Cardiac fibroblast (primary cell): ENCODE results near the gene C16orf78.

Experiments
- DNase-seq, 2 donors: peaks; one replicate each; pipeline versions ENCODE4 v3.0.0 to v3.0.0-alpha.2; 2010; ENCODE audit warnings: low read depth in 2 of 2
- H3K4me3 ChIP-seq, 2 donors: replicated peaks in 1 of 2; 1 replicate in 1 of 2; 2 replicates in 1 of 2; pipeline ENCODE4 v1.5.1; 2011; ENCODE audit warnings: low read depth in 2 of 2, low read length in 2 of 2, mild to moderate bottlenecking in 2 of 2, moderate library complexity in 1 of 2
- CTCF ChIP-seq: IDR thresholded peaks from one replicate; pipeline ENCODE4 v1.5.1; 2011; ENCODE audit warnings: low read depth, mild to moderate bottlenecking, low read length, inconsistent platforms

Gene C16orf78

DNA sequence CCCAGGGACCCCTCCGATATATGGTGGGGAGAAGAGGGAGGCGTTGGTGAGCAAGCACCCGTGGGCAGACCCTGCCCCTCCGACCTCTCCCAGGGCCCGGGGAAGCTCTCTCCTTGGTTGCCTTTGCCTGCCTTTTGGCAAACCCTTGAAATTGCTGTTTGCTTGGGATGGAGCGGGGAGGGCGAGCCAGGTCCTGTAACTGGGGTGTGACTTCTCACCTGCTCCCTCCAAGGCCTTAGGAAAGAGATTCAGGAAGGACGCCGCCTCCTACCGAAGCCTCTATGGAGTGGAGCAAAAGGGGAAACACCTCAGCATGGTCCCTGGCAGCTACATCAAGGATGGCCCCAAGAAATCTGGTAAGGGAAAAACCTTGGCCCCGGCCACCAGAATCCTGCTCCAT is 4.6 kb downstream of the C16orf78 start:
- no peak for DNase-seq
- TF ChIP-seq CTCF: no peak
- no peak overlapping the region for H3K4me3 ChIP-seq

GRCh38 chr16:49378816-49379215 is 5.2 kb downstream of the C16orf78 start:
- H3K4me3 ChIP-seq: no peak overlapping the region
- no peak for DNase-seq
- no peak for TF ChIP-seq CTCF

GRCh38 chr16:49382916-49383315 is 9.3 kb downstream of the C16orf78 start:
- TF ChIP-seq CTCF: no peak

DNA sequence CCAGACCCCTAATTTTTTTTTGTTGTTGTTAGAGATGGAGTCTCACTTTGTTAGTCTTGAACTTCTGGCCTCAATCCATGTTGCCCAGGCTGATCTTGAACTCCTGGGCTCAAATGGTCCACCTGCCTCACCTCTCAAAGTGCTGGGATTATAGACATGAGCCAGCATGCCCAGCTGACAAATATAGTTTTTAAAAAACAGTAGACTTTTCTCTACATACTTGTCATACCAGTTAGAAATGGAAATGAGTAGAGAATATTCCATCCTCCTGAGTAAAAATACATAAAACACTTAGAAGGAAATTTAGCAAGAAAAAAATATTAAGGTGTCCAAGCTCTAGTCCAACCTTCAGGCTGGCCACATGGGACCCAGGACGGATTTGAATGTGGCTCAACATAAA is 21.4 kb downstream of the C16orf78 start:
- TF ChIP-seq CTCF: no peak
- H3K4me3 ChIP-seq: no peak overlapping the region
- no peak for DNase-seq

More at GRCh38 chr16:49382916-49383315, 9.3 kb downstream of the C16orf78 start:
- no peak overlapping the region for H3K4me3 ChIP-seq
- no peak for DNase-seq

- no peak overlapping the region for H3K4me3 ChIP-seq
- TF ChIP-seq CTCF: no peak
- DNase-seq: no peak
Observed at GRCh38 chr16:49396206-49396720, 22.7 kb downstream of the C16orf78 start.

- TF ChIP-seq CTCF: no peak
- no peak overlapping the region for H3K4me3 ChIP-seq
- no peak for DNase-seq
Observed at GRCh38 chr16:49398761-49399160, 25.2 kb downstream of the C16orf78 start.

DNA sequence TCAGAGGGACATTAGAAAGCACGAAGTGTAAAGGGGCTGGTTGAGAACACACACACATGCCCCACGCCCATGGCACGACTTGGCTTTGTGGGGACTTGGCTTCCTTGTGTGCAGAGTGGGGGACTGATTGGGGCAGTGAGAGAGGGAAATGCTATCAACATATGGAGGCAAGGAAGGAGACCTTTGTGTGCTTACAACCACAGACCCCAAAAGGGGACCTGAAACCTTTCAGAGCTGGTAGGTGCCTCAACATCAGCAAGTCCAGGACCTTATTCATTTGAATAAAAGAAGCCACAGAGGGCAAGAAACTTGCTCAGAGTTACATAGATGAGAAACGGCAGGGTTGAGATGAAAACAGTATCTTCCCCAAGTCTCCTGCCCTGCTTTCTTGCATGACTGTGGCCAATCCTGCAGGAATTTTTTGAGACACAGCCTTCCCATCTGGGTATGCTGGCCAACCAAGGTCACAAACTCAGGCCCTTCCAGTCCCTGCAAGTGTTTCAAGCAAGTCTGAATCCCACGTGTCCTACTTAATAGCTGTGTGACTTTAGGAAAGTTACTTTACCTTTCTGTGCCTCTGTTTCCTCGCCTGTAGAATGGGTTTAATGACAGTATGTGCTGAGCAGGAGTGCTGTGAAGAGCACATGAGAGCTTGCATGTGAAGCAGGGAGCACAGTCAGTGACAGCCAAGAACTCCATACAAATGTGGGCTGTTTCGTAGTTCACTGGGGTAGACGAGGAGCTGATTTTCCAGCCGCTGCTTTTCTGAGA is 26.2 kb downstream of the C16orf78 start:
- H3K4me3 ChIP-seq: no peak overlapping the region
- no peak for TF ChIP-seq CTCF
- DNase-seq: no peak
